Neuronal stem cell (in vitro differentiated cells): ENCODE data around the gene IQCK.
"Not testable (repeated sequence)": the region's sequence is repeated elsewhere in the genome, so short reads cannot be mapped to it uniquely, and the experiment has no call there.

Source experiments
- DNase-seq: peaks from one replicate; pipeline ENCODE4 v3.0.0-alpha.2; 2013; ENCODE audit warnings: low spot score
- H2AFZ ChIP-seq: one replicate; pipeline ENCODE4 v1.6.1; 2013; ENCODE audit warnings: mild to moderate bottlenecking, low read length, inconsistent platforms
- H2AK5ac ChIP-seq: 2 replicates; pipeline ENCODE4 v1.6.1; 2013; ENCODE audit warnings: low read depth, mild to moderate bottlenecking, inconsistent platforms, low read length, moderate library complexity, mixed read lengths
- H2BK120ac ChIP-seq: 2 replicates; pipeline ENCODE4 v1.6.1; 2013; ENCODE audit warnings: low read depth, mild to moderate bottlenecking, inconsistent platforms, low read length, moderate library complexity, mixed read lengths
- H2BK12ac ChIP-seq: one replicate; pipeline ENCODE4 v1.6.1; 2013; ENCODE audit warnings: low read length, inconsistent platforms
- H2BK15ac ChIP-seq: 2 replicates; pipeline ENCODE4 v1.6.1; 2013; ENCODE audit warnings: mild to moderate bottlenecking, low read length, inconsistent platforms, mixed read lengths
- H2BK5ac ChIP-seq: one replicate; pipeline ENCODE4 v1.6.1; 2013; ENCODE audit warnings: inconsistent platforms, mild to moderate bottlenecking, low read length, moderate library complexity
- H3K14ac ChIP-seq: one replicate; pipeline ENCODE4 v1.6.1; 2013; ENCODE audit warnings: low read length, inconsistent platforms
- H3K18ac ChIP-seq: 2 replicates; pipeline ENCODE4 v1.6.1; 2013; ENCODE audit warnings: low read length, inconsistent platforms
- H3K23ac ChIP-seq: 2 replicates; pipeline ENCODE4 v1.6.1; 2013; ENCODE audit warnings: low read depth, mild to moderate bottlenecking, mixed read lengths, low read length, inconsistent platforms; ENCODE audit not compliant: poor library complexity
- H3K27ac ChIP-seq: replicated peaks from 3 replicates; pipeline ENCODE4 v1.5.1; 2013; ENCODE audit warnings: low read length, inconsistent platforms
- H3K27me3 ChIP-seq, 3 experiments: 2 replicates each; pipeline ENCODE4 v1.6.1; 2013; ENCODE audit warnings: low read length in 3 of 3, mild to moderate bottlenecking in 2 of 3, inconsistent platforms in 1 of 3, low read depth in 1 of 3, mixed read lengths in 1 of 3, moderate library complexity in 1 of 3; ENCODE audit not compliant: control insufficient read depth in 3 of 3, insufficient read depth in 3 of 3
- H3K36me3 ChIP-seq, 2 donors: replicated peaks in 1 of 2; 2 replicates each; pipeline ENCODE4 v1.6.1; 2013; ENCODE audit warnings: low read length in 2 of 2; ENCODE audit not compliant: control insufficient read depth in 2 of 2, insufficient read depth in 2 of 2
- H3K4ac ChIP-seq: 2 replicates; pipeline ENCODE4 v1.6.1; 2013; ENCODE audit warnings: inconsistent platforms, mild to moderate bottlenecking, low read length, moderate library complexity
- H3K4me1 ChIP-seq, 2 donors: 1 replicate in 1 of 2; 2 replicates in 1 of 2; pipeline ENCODE4 v1.6.1; 2013; ENCODE audit warnings: low read length in 2 of 2, low read depth in 1 of 2; ENCODE audit not compliant: control insufficient read depth in 2 of 2, insufficient read depth in 1 of 2
- H3K4me2 ChIP-seq: one replicate; pipeline ENCODE4 v1.6.1; 2013; ENCODE audit warnings: mild to moderate bottlenecking, low read length, inconsistent platforms; ENCODE audit not compliant: insufficient read depth, poor library complexity, severe bottlenecking
- H3K4me3 ChIP-seq, 2 donors: 2 replicates each; pipeline ENCODE4 v1.5.1; 2013; ENCODE audit warnings: low read length in 2 of 2, mild to moderate bottlenecking in 2 of 2, inconsistent platforms in 1 of 2, moderate library complexity in 1 of 2
- H3K79me1 ChIP-seq: one replicate; pipeline ENCODE4 v1.6.1; 2013; ENCODE audit warnings: low read depth, mild to moderate bottlenecking, inconsistent platforms, low read length, moderate library complexity
- H3K9ac ChIP-seq: one replicate; pipeline ENCODE4 v1.6.1; 2013; ENCODE audit warnings: mild to moderate bottlenecking, low read depth, low read length, inconsistent platforms; ENCODE audit not compliant: poor library complexity
- H3K9me3 ChIP-seq, 2 donors: replicated peaks in 1 of 2; 2 replicates each; pipeline versions ENCODE3 to v1.6.1; 2013; ENCODE audit warnings: low read length in 2 of 2, mild to moderate bottlenecking in 2 of 2, inconsistent platforms in 1 of 2, low read depth in 1 of 2, mixed read lengths in 1 of 2, moderate library complexity in 1 of 2; ENCODE audit not compliant: control insufficient read depth in 2 of 2, insufficient read depth in 1 of 2
- H4K8ac ChIP-seq: one replicate; pipeline ENCODE4 v1.6.1; 2013; ENCODE audit warnings: low read depth, mild to moderate bottlenecking, inconsistent platforms, low read length, moderate library complexity
- H4K91ac ChIP-seq: one replicate; pipeline ENCODE4 v1.6.1; 2013; ENCODE audit warnings: low read length, low read depth, mild to moderate bottlenecking, inconsistent platforms; ENCODE audit not compliant: poor library complexity
- WGBS, 2 donors: extraction: QIAGEN DNeasy Blood & Tissue Kit; methylation state at CpG; one replicate each; pipeline ENCODE4 v1.1.7; 2013; ENCODE audit warnings: missing lambda C conversion rate in 2 of 2, mixed read lengths in 1 of 2; ENCODE audit not compliant: insufficient read length in 2 of 2, insufficient replicate concordance in 1 of 2; ENCODE audit errors: extremely low coverage in 2 of 2; 5-methylcytosine and 5-hydroxymethylcytosine counted together

IQCK gene

GRCh38 chr16:19678804-19679203 lies 39.3 kb upstream of the IQCK start:
- Histone ChIP-seq H2BK12ac (no peak overlapping the region), H2AFZ (no peak overlapping the region), H3K27ac (no peak overlapping the region), H4K91ac (no peak overlapping the region), H2BK120ac (no peak overlapping the region), H2AK5ac (no peak overlapping the region), H3K9ac (no peak overlapping the region), H3K23ac (no peak overlapping the region), H3K36me3 (peaks cover 1 to 62% of the 10 kb centered on the region in 2 donors), H3K4ac (no peak overlapping the region), H3K9me3 (peaks cover 0 to 7% of the 10 kb centered on the region in 2 donors), H4K8ac (no peak overlapping the region), H3K4me3 (no peak overlapping the region), H3K4me1 (no peaks in the 10 kb centered on the region), H2BK15ac (no peak overlapping the region), H3K14ac (no peak overlapping the region), H3K4me2 (no peak overlapping the region), H3K79me1 (no peaks in the 10 kb centered on the region), H2BK5ac (no peak overlapping the region), H3K27me3 (no peaks in the 10 kb centered on the region), H3K18ac (no peak overlapping the region)
- WGBS, 2 donors = no CpG with 5 or more reads among the region's 7 CpGs
- DNase-seq = no peak

DNA sequence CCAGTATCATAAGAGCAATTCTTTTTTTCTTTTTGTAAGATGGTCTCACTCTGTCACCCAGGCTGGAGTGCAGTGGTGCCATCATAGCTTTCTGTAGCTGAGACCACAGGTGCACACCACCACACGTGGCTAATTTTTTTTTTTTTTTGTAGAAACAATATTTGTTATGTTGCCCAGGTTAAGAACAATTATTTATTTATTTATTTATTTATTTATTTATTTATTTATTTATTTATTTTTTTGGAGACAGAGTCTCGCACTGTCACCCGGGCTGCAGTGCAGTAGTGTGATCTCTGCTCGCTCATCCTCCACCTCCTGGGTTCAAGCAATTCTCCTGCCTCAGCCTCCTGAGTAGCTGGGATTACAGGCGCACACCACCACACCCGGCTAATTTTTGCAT lies 38.8 kb upstream of the IQCK start:
- not testable (repeated sequence) for H4K91ac ChIP-seq, H2BK12ac ChIP-seq, H3K4me1 ChIP-seq, H2AFZ ChIP-seq, H3K9ac ChIP-seq, H3K79me1 ChIP-seq, H3K18ac ChIP-seq, H3K4me3 ChIP-seq, H3K4me2 ChIP-seq, H4K8ac ChIP-seq, H3K14ac ChIP-seq, H3K27ac ChIP-seq, H2BK120ac ChIP-seq, H3K23ac ChIP-seq, DNase-seq, H2BK5ac ChIP-seq, H2AK5ac ChIP-seq, H3K4ac ChIP-seq, H2BK15ac ChIP-seq, H3K27me3 ChIP-seq
- Histone ChIP-seq H3K36me3 (peaks cover 0 to 67% of the 10 kb centered on the region in 2 donors), H3K9me3 (peaks cover 0 to 10% of the 10 kb centered on the region in 2 donors)
- WGBS, 2 donors = no CpG with 5 or more reads among the region's 6 CpGs

- WGBS, 2 donors = no CpG with 5 or more reads among the region's 6 CpGs
- no peak overlapping the region for H3K4ac ChIP-seq
Observed at GRCh38 chr16:19680881-19681340, 37.2 kb upstream of the IQCK start.

DNA sequence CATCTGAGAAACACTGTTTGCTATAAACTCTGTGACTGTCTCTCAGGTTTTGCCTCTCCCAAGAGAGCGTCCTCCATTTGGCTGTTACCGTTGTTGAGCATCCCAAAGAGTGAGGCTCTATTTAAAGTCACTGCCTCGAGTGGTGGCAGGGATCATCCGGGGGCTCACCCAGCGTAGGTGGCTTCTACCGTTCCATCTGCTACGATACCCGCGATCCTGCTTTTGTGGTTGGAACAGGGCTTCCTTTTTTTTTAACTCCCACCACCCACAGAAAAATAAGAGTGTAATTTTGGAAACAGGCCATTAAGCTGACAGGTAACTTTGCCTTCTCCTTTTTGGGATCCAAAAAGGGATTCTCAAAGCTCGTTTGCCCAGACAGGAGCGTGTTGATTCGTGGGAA lies 36.4 kb upstream of the IQCK start:
- DNase-seq = no peak
- no peak overlapping the region for H3K14ac ChIP-seq
- no peak overlapping the region for H2BK5ac ChIP-seq
- H3K4me3 ChIP-seq = no peak overlapping the region
- H2AFZ ChIP-seq = no peak overlapping the region
- H2BK12ac ChIP-seq = no peak overlapping the region
- peaks cover 5 to 76% of the 10 kb centered on the region in 2 donors for H3K36me3 ChIP-seq
- WGBS, 2 donors = no CpG with 5 or more reads among the region's 12 CpGs
- H3K27ac ChIP-seq = no peak overlapping the region
- H3K23ac ChIP-seq = no peak overlapping the region
- H3K27me3 ChIP-seq = no peaks in the 10 kb centered on the region
- no peak overlapping the region for H3K18ac ChIP-seq
- no peaks in the 10 kb centered on the region for H3K4me1 ChIP-seq
- H4K8ac ChIP-seq = no peak overlapping the region
- H3K9ac ChIP-seq = no peak overlapping the region
- no peak overlapping the region for H3K4me2 ChIP-seq
- H3K4ac ChIP-seq = no peak overlapping the region
- peaks cover 2% of the 10 kb centered on the region for H3K79me1 ChIP-seq
- H3K9me3 ChIP-seq = peaks cover 0 to 19% of the 10 kb centered on the region in 2 donors
- no peak overlapping the region for H2BK120ac ChIP-seq
- H4K91ac ChIP-seq = no peak overlapping the region
- H2AK5ac ChIP-seq = no peak overlapping the region
- H2BK15ac ChIP-seq = no peak overlapping the region

More at GRCh38 chr16:19680881-19681340, 37.2 kb upstream of the IQCK start:
- Histone ChIP-seq H3K9ac (no peak overlapping the region), H2AK5ac (no peak overlapping the region), H3K4me2 (no peak overlapping the region), H3K14ac (no peak overlapping the region), H3K79me1 (peaks cover 2% of the 10 kb centered on the region), H4K8ac (no peak overlapping the region), H2BK120ac (no peak overlapping the region), H4K91ac (no peak overlapping the region), H3K18ac (peak overlapping the region; percentile 45), H3K4me3 (no peak overlapping the region), H3K23ac (peak overlapping the region; percentile 37), H2BK5ac (no peak overlapping the region), H3K36me3 (peaks cover 5 to 72% of the 10 kb centered on the region in 2 donors), H3K27me3 (no peaks in the 10 kb centered on the region), H3K9me3 (peaks cover 0 to 19% of the 10 kb centered on the region in 2 donors), H2BK12ac (no peak overlapping the region), H2BK15ac (no peak overlapping the region), H2AFZ (no peak overlapping the region), H3K4me1 (no peaks in the 10 kb centered on the region), H3K27ac (no peak overlapping the region)
- no peak for DNase-seq
